Right lobe of liver (tissue), 6 donors: ENCODE results near the gene TBX1. TPM values are rescaled to one million over a fixed set of nuclear protein-coding genes. Genes with fewer than 3 reads are reported as not detected.

Source experiments
- ATAC-seq, 4 donors: fragments of 200-7000 bp; cut with Tn5 transposase; one replicate each; pipeline ENCODE4 v1.9.1; 2020; ENCODE audit warnings: mild to moderate bottlenecking in 4 of 4, moderate library complexity in 4 of 4
- DNase-seq, 3 donors: peaks; one replicate each; pipeline ENCODE4 v3.0.0-alpha.2; 2020
- H3K27ac ChIP-seq, 3 donors: fragments of 200-600 bp; one replicate each; pipeline ENCODE4 v1.8.0; 2022
- H3K27me3 ChIP-seq, 2 donors: fragments of 200-600 bp; one replicate each; pipeline ENCODE4 v1.8.0; 2022
- H3K36me3 ChIP-seq, 4 donors: fragments of 200-600 bp; sonication (generic) in 1 of 4; one replicate each; pipeline versions ENCODE4 v1.5.1 to v1.8.0; 2017 to 2022; ENCODE audit warnings: control low read depth in 1 of 4
- H3K4me1 ChIP-seq, 4 donors: fragments of 200-600 bp; sonication (generic) in 1 of 4; one replicate each; pipeline versions ENCODE4 v1.5.1 to v1.8.0; 2017 to 2022; ENCODE audit warnings: control low read depth in 1 of 4
- H3K4me3 ChIP-seq, 3 donors: fragments of 200-600 bp; one replicate each; pipeline ENCODE4 v1.8.0; 2022
- H3K9me3 ChIP-seq, 4 donors: fragments of 200-600 bp; sonication (generic) in 1 of 4; one replicate each; pipeline versions ENCODE4 v1.5.1 to v1.8.0; 2017 to 2022; ENCODE audit warnings: control low read depth in 1 of 4
- POLR2A ChIP-seq: fragments of 450-650 bp; IDR thresholded peaks from one replicate; pipeline ENCODE4 v1.6.1; 2017; ENCODE audit warnings: antibody characterized with exemption, mild to moderate bottlenecking
- WGBS: methylation state at CpG from one replicate; pipeline ENCODE4 v1.1.6; 2018; ENCODE audit warnings: low coverage, low lambda C conversion rate; ENCODE audit not compliant: insufficient coverage; ENCODE audit errors: missing lambda C conversion rate; 5-methylcytosine and 5-hydroxymethylcytosine counted together
- intact Hi-C, 2 donors: fragments of 100-400 bp; cut with DNase I; formaldehyde crosslinking; loops; one replicate each; pipeline versions ENCODE4 v1.11.2 to v1.14.1; 2022
- total RNA-seq, 6 experiments: library from RNA; depleted of rRNA in 2 of 6; stranded (reverse); fragments of >200 nt in 2 of 6; fragmentation: NEBNext Ultra II Directional in 3 of 6; extraction: Animal tissue kit (Norgen Biotek cat#: 25700) in 3 of 6; gene quantifications; one replicate each; pipeline versions ENCODE4 v1.1.0 to v1.2.4, GENCODE V29; 2016 to 2023
- TF ChIP-seq, protein P1 (sequence below), 4 donors: fragments of 200-600 bp in 3 of 4; fragments of 450-650 bp in 1 of 4; IDR thresholded peaks; one replicate each; pipeline versions ENCODE4 v1.5.1 to v1.8.0; 2016 to 2022; ENCODE audit warnings: antibody characterized with exemption in 4 of 4, mild to moderate bottlenecking in 2 of 4
- donor health status: DM: no; HTN: yes; CAD: no.
- donor health status: DM: no; HTN: no; CAD: no.
- donor health status: DM: no; HTN: no; CAD: no.
- donor health status: DM: no; HTN: yes; CAD: no.
- donor health status: DM: no; HTN: yes; CAD: no.

Gene TBX1
- total RNA-seq, 6 experiments from 2014 or later: 0.24 to 0.37 (median 0.30) TPM; not detected in 2

DNA sequence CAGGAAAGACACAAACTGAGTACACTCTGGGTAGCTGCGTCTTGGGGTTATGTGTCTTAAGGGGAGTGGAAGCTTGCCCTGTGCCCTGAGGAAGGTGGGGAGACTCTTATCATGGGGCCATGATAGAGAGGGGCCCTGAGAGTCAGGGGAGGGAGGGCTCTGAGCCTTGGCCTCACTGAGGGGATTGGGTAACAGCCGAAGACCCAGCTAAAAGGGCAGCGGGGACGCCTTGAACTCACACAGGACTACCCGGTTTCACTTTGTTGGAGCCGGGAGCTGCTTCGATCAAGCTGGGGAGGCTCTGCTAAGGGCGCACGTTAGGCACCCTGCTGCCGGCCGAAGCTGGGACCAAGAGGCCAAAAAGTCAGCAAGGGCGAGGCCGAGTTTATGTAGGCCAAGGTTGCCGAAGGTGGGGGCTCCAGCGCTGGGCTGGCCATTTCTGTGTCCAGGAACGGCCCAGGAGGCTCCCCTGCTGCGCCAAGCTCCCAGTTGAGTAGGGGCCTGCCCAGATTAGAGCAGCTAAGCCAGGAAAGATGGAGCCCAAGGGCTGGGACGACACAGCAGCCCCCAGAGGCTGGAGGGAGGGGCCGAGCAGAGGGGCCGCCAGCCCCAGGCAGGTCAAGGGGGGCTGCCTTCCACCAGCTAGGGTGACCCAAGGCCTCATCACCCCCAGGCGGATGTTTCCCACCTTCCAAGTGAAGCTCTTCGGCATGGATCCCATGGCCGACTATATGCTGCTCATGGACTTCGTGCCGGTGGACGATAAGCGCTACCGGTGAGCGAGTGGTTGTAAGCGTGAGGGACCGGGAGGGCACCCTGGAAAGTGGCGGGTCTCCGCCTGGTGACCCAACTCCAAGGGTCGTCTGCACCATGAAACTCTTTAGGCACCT is 2.2 kb downstream of the TBX1 start:
- DNase-seq (no peak), ATAC-seq (no peak)
- intact Hi-C loops: no loop called here
- no peak overlapping the region for H3K27ac ChIP-seq
- TF ChIP-seq POLR2A: no peak
- TF ChIP-seq, protein P1, sequence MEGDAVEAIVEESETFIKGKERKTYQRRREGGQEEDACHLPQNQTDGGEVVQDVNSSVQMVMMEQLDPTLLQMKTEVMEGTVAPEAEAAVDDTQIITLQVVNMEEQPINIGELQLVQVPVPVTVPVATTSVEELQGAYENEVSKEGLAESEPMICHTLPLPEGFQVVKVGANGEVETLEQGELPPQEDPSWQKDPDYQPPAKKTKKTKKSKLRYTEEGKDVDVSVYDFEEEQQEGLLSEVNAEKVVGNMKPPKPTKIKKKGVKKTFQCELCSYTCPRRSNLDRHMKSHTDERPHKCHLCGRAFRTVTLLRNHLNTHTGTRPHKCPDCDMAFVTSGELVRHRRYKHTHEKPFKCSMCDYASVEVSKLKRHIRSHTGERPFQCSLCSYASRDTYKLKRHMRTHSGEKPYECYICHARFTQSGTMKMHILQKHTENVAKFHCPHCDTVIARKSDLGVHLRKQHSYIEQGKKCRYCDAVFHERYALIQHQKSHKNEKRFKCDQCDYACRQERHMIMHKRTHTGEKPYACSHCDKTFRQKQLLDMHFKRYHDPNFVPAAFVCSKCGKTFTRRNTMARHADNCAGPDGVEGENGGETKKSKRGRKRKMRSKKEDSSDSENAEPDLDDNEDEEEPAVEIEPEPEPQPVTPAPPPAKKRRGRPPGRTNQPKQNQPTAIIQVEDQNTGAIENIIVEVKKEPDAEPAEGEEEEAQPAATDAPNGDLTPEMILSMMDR (IDR thresholded peaks at IDR 0.05): no peak
- peaks cover 0 to 5% of the 10 kb centered on the region in 2 donors for H3K27me3 ChIP-seq
- H3K4me1 ChIP-seq: peaks cover 0 to 13% (median 0%) of the 10 kb centered on the region in 4 donors
- no peak overlapping the region for H3K4me3 ChIP-seq
- 90% methylated on average over 2 of the region's 34 CpGs for WGBS
- H3K9me3 ChIP-seq: no peaks in the 10 kb centered on the region
- H3K36me3 ChIP-seq: no peaks in the 10 kb centered on the region

- Histone ChIP-seq H3K27me3 (peaks cover 0 to 12% of the 10 kb centered on the region in 2 donors), H3K4me3 (no peak overlapping the region), H3K36me3 (no peaks in the 10 kb centered on the region), H3K4me1 (peaks cover 0 to 15% (median 0%) of the 10 kb centered on the region in 4 donors), H3K9me3 (no peaks in the 10 kb centered on the region), H3K27ac (no peak overlapping the region)
- WGBS: 73% methylated on average over 9 of the region's 39 CpGs
- no peak for DNase-seq
- no peak for ATAC-seq
- TF ChIP-seq, protein P1 (IDR thresholded peaks at IDR 0.05): no peak
- no peak for TF ChIP-seq POLR2A
- intact Hi-C loops: no loop called here
These were observed 3.1 kb downstream of the TBX1 start for GRCh38 chr22:19763458-19764298.

- intact Hi-C loops: no loop called here
- Histone ChIP-seq H3K27me3 (peaks cover 0 to 12% of the 10 kb centered on the region in 2 donors), H3K27ac (no peak overlapping the region), H3K9me3 (no peaks in the 10 kb centered on the region), H3K36me3 (no peaks in the 10 kb centered on the region), H3K4me1 (peaks cover 0 to 15% (median 0%) of the 10 kb centered on the region in 4 donors), H3K4me3 (no peak overlapping the region)
- TF ChIP-seq, protein P1 (IDR thresholded peaks at IDR 0.05): no peak
- TF ChIP-seq POLR2A: no peak
- no peak for ATAC-seq
- DNase-seq: no peak
- 40% methylated on average over 1 of the region's 17 CpGs for WGBS
These were observed 3.7 kb downstream of the TBX1 start for GRCh38 chr22:19764299-19764593.

- Histone ChIP-seq H3K27me3 (peaks cover 0 to 12% of the 10 kb centered on the region in 2 donors), H3K36me3 (no peaks in the 10 kb centered on the region), H3K9me3 (no peaks in the 10 kb centered on the region), H3K4me3 (no peak overlapping the region), H3K4me1 (peaks cover 0 to 15% (median 0%) of the 10 kb centered on the region in 4 donors), H3K27ac (no peak overlapping the region)
- no peak for DNase-seq
- WGBS: 65% methylated on average over 15 of the region's 25 CpGs
- ATAC-seq: no peak
- TF ChIP-seq POLR2A: no peak
- TF ChIP-seq, protein P1 (IDR thresholded peaks at IDR 0.05): no peak
- intact Hi-C loops: no loop called here
These were observed 4.3 kb downstream of the TBX1 start for GRCh38 chr22:19764636-19765476.
